C4-2B (cell line): ENCODE results near the gene TSPO2.

Experiments
- H3K27ac ChIP-seq: fragments of 450-650 bp; 2 replicates; pipeline ENCODE4 v1.5.1; 2017
- ZFX ChIP-seq: fragments of 450-650 bp; IDR thresholded peaks from 2 replicates; pipeline ENCODE4 v1.6.1; 2017
- TF ChIP-seq, protein P1 (sequence below): fragments of 450-650 bp; conservative IDR thresholded peaks from 2 replicates; pipeline ENCODE4 v1.5.1; 2017; ENCODE audit warnings: mild to moderate bottlenecking

TSPO2 gene

DNA sequence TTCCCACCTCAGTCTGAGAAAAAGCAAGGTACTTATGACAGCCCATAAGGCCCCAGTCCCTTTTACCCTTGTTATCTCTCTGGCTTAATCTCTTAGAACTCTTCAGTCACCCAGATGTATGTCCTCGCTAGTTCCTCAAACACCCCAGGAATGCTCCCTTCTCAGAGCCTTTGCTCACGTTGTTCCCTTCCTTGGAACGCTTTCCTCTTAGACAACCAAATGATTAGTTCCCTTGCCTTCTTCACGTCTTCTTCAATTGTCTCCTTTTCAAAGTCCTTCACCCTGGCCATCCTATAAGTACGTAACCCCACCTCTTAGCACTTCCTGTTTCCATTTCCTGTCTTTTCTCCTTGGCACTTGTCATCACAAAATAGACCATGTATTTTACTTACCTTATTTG lies 9.6 kb downstream of the TSPO2 start:
- H3K27ac ChIP-seq: no peak overlapping the region

DNA sequence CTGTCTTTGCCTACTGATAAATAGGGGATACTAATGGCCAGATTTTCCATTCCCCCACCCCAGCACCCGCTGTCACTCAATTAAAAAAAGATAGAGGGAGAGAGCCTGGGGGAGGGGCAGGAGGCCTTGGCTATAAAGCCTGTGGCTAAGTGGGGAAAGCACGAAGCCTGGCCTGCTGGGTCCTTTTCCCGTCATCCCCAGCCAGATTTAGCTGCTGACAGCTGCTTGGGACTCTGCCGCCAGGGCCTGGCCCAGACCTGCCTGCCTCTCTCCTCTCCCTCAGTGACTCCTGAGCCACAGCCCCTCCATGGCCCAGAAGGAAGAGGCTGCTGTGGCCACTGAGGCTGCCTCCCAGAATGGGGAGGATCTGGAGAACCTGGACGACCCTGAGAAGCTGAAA lies 10.8 kb downstream of the TSPO2 start, which contains the start of gene APOBEC2:
APOBEC2 (plus strand) TSS at position 162 of the 400 bp plus-strand sequence; CDS start at position 308, 146 bp downstream.
- no peak within 1 kb of the TSS for H3K27ac ChIP-seq
- no peak for TF ChIP-seq ZFX
- TF ChIP-seq, protein P1, sequence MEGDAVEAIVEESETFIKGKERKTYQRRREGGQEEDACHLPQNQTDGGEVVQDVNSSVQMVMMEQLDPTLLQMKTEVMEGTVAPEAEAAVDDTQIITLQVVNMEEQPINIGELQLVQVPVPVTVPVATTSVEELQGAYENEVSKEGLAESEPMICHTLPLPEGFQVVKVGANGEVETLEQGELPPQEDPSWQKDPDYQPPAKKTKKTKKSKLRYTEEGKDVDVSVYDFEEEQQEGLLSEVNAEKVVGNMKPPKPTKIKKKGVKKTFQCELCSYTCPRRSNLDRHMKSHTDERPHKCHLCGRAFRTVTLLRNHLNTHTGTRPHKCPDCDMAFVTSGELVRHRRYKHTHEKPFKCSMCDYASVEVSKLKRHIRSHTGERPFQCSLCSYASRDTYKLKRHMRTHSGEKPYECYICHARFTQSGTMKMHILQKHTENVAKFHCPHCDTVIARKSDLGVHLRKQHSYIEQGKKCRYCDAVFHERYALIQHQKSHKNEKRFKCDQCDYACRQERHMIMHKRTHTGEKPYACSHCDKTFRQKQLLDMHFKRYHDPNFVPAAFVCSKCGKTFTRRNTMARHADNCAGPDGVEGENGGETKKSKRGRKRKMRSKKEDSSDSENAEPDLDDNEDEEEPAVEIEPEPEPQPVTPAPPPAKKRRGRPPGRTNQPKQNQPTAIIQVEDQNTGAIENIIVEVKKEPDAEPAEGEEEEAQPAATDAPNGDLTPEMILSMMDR: no peak

More for the DNA sequence above, 9.6 kb downstream of the TSPO2 start:
- TF ChIP-seq, protein P1: no peak
- no peak for TF ChIP-seq ZFX

GRCh38 chr6:41054511-41054910 lies 12.2 kb downstream of the TSPO2 start:
- H3K27ac ChIP-seq: no peak overlapping the region
- no peak for TF ChIP-seq ZFX
- TF ChIP-seq, protein P1: no peak

- no peak overlapping the region for H3K27ac ChIP-seq
- no peak for TF ChIP-seq ZFX
- TF ChIP-seq, protein P1: no peak
Observed at GRCh38 chr6:41055149-41055548, 12.9 kb downstream of the TSPO2 start.

DNA sequence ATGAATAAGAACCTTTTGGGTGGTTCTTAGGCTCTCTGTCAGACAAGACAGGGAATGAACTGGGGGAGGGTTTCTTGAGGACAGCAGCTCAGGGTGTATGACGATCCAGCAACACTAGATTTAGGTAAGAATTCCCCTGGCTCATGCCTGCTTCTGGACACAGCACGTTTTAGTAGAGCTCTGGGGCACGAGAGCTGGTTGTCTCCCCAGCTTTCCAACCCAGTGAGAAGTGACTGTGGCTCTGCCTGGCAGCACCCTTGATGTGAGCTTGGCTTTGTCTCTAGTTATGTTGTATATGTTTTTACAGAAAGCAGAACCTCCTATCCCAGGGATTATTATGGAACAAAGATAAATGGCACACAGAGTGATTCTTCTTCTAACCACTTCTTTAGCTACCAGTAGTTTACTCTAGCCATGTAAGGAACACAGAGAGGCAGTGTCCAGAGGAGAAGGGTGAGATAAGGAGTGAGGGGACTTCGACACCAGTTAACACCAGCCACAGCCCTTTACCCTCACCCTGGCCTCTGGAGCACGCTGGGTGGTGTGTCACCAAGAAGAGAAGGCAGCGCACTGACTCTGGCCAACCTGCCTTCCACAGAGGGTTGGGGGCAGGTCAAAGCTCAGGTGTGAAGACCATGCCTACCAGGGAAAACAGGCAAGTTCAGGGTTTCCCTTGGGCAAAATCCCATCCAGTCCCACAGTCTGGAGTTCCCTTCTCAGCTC lies 14.7 kb downstream of the TSPO2 start:
- TF ChIP-seq ZFX: no peak
- TF ChIP-seq, protein P1: no peak
- H3K27ac ChIP-seq: no peak overlapping the region

DNA sequence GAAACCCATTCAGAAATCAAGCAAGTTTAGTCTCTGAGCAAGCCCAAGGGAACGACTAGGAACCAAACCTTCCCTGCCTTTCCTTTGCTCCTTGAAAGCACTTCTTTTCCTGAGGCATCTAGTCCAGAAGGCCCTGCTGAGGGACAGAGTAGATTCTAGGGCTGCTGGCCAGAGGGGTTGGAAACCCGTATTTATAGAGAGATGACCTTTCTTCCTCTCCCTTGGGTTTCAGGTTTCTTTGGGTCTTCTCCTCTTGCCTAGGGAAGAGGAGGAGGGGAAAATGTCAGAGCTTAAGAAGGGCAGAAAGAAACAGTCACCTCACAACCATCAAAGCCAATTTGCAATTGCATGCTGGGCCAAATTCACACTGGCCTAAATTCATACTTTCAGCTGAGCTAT lies 16.5 kb downstream of the TSPO2 start:
- no peak overlapping the region for H3K27ac ChIP-seq
- TF ChIP-seq, protein P1: 0 out of 2 replicates have a peak, but pooled peaks have one; percentile 2
- no peak for TF ChIP-seq ZFX

DNA sequence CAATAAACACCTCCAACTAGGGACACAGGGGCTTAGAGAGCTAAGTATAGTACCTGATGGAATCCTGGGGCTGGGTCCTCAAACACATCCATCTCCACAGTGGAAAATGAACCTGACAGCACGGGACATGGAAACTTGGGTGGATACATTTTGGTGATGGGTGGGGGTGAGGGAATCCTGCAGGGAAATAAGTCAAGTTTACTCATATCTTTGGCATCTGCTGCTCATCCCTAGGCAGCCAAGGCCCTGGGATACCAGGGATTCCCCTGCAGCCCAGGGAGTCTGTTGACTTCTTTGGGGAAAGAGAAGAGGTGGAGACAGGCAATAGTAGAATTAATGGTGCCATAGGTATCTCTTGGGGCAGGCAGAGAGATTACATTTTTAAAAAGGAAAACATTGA lies 17.3 kb downstream of the TSPO2 start:
- TF ChIP-seq ZFX: no peak
- TF ChIP-seq, protein P1: no peak
- no peak overlapping the region for H3K27ac ChIP-seq
